Esophagus (tissue), 2 donors: ENCODE data around the gene PPIF. TPM values are rescaled to one million over a fixed set of nuclear protein-coding genes. Genes with fewer than 3 reads are reported as not detected.

ENCODE experiments used
- H3K27ac ChIP-seq, 2 donors: one replicate each; pipeline ENCODE4 v1.5.1; 2013; ENCODE audit warnings: low read depth in 2 of 2, mild to moderate bottlenecking in 2 of 2, inconsistent platforms in 1 of 2, low read length in 1 of 2, moderate library complexity in 1 of 2
- H3K27me3 ChIP-seq, 2 donors: one replicate each; pipeline ENCODE4 v1.6.1; 2013; ENCODE audit warnings: low read length in 2 of 2, control low read depth in 1 of 2, mild to moderate bottlenecking in 1 of 2; ENCODE audit not compliant: insufficient read depth in 2 of 2, control insufficient read depth in 1 of 2
- H3K36me3 ChIP-seq, 2 donors: one replicate each; pipeline ENCODE4 v1.6.1; 2013; ENCODE audit warnings: low read length in 1 of 2; ENCODE audit not compliant: control insufficient read depth in 2 of 2, insufficient read depth in 2 of 2
- H3K4me1 ChIP-seq, 2 donors: one replicate each; pipeline ENCODE4 v1.6.1; 2013; ENCODE audit warnings: low read length in 1 of 2; ENCODE audit not compliant: control insufficient read depth in 2 of 2, insufficient read depth in 2 of 2
- H3K4me3 ChIP-seq, 2 donors: one replicate each; pipeline ENCODE4 v1.5.1; 2013; ENCODE audit warnings: low read length in 2 of 2, mild to moderate bottlenecking in 2 of 2, low read depth in 1 of 2, moderate library complexity in 1 of 2
- H3K9me3 ChIP-seq, 2 donors: one replicate each; pipeline ENCODE4 v1.6.1; 2013; ENCODE audit warnings: mild to moderate bottlenecking in 2 of 2, low read depth in 1 of 2, low read length in 1 of 2, moderate library complexity in 1 of 2; ENCODE audit not compliant: control insufficient read depth in 2 of 2, insufficient read depth in 1 of 2
- WGBS, 2 donors: extraction: QIAGEN DNeasy Blood & Tissue Kit; methylation state at CpG; one replicate each; pipeline ENCODE4 v1.1.7; 2013; 5-methylcytosine and 5-hydroxymethylcytosine counted together
- polyA plus RNA-seq, 2 donors: library from polyadenylated mRNA; stranded (reverse); fragments of 200-250 nt; gene quantifications; one replicate each; pipeline ENCODE4 v1.2.3, GENCODE V29; 2013
- donor health status: healthy with polysubstance abuse.
- donor health status: Bipolar disorder and iron deficiency.

The PPIF gene
- polyA plus RNA-seq, 2 donors, result 38.4 to 57.4 TPM

- Histone ChIP-seq H3K4me1 (peaks cover 3 to 6% of the 10 kb centered on the region in 2 donors), H3K36me3 (no peaks in the 10 kb centered on the region), H3K9me3 (no peaks in the 10 kb centered on the region), H3K4me3 (no peak overlapping the region), H3K27me3 (no peaks in the 10 kb centered on the region), H3K27ac (peak overlapping the region; percentile 17 to 39)
- WGBS, 2 donors, result 81 to 87% methylated on average over 5 of the region's 5 CpGs
Measured at GRCh38 chr10:79396520-79396919, 49.3 kb downstream of the PPIF start.

GRCh38 chr10:79397051-79397450 lies 49.8 kb downstream of the PPIF start:
- H3K4me3 ChIP-seq, result no peak overlapping the region
- no peaks in the 10 kb centered on the region for H3K36me3 ChIP-seq
- H3K27ac ChIP-seq, result peak overlapping the region; percentile 80 to 85
- no peaks in the 10 kb centered on the region for H3K27me3 ChIP-seq
- H3K4me1 ChIP-seq, result peaks cover 6% of the 10 kb centered on the region in 2 donors
- 72 to 77% methylated on average over 6 of the region's 6 CpGs for WGBS, 2 donors
- no peaks in the 10 kb centered on the region for H3K9me3 ChIP-seq

GRCh38 chr10:79397575-79398303 lies 50.5 kb downstream of the PPIF start:
- Histone ChIP-seq H3K36me3 (no peaks in the 10 kb centered on the region), H3K4me1 (peaks cover 3 to 6% of the 10 kb centered on the region in 2 donors), H3K4me3 (no peak overlapping the region), H3K27me3 (no peaks in the 10 kb centered on the region), H3K9me3 (no peaks in the 10 kb centered on the region), H3K27ac (peak overlapping the region; percentile 80 to 85)
- WGBS, 2 donors, result 70 to 73% methylated on average over 17 of the region's 17 CpGs

- Histone ChIP-seq H3K27me3 (no peaks in the 10 kb centered on the region), H3K4me1 (peaks cover 6 to 9% of the 10 kb centered on the region in 2 donors), H3K4me3 (no peak overlapping the region), H3K36me3 (no peaks in the 10 kb centered on the region), H3K9me3 (no peaks in the 10 kb centered on the region), H3K27ac (peak overlapping the region; percentile 80 to 85)
- WGBS, 2 donors, result 83 to 88% methylated on average over 4 of the region's 4 CpGs
Measured at GRCh38 chr10:79398642-79399041, 51.4 kb downstream of the PPIF start.

GRCh38 chr10:79399223-79399831 lies 52.1 kb downstream of the PPIF start:
- Histone ChIP-seq H3K4me1 (peaks cover 6 to 9% of the 10 kb centered on the region in 2 donors), H3K27ac (peak overlapping the region; percentile 80 to 85), H3K36me3 (no peaks in the 10 kb centered on the region), H3K27me3 (no peaks in the 10 kb centered on the region), H3K9me3 (no peaks in the 10 kb centered on the region), H3K4me3 (no peak overlapping the region)
- 29 to 38% methylated on average over 15 of the region's 15 CpGs for WGBS, 2 donors

GRCh38 chr10:79400146-79401004 lies 53.1 kb downstream of the PPIF start:
- no peaks in the 10 kb centered on the region for H3K27me3 ChIP-seq
- H3K4me3 ChIP-seq, result no peak overlapping the region
- peak overlapping the region; percentile 34 to 85 for H3K27ac ChIP-seq
- 67 to 74% methylated on average over 11 of the region's 11 CpGs for WGBS, 2 donors
- no peaks in the 10 kb centered on the region for H3K36me3 ChIP-seq
- no peaks in the 10 kb centered on the region for H3K9me3 ChIP-seq
- H3K4me1 ChIP-seq, result peaks cover 8 to 17% of the 10 kb centered on the region in 2 donors

- H3K36me3 ChIP-seq, result no peaks in the 10 kb centered on the region
- H3K27ac ChIP-seq, result peak overlapping the region; percentile 53 to 62
- H3K27me3 ChIP-seq, result no peaks in the 10 kb centered on the region
- peaks cover 14 to 21% of the 10 kb centered on the region in 2 donors for H3K4me1 ChIP-seq
- H3K9me3 ChIP-seq, result no peaks in the 10 kb centered on the region
- 65 to 75% methylated on average over 23 of the region's 23 CpGs for WGBS, 2 donors
- no peak overlapping the region for H3K4me3 ChIP-seq
Measured at GRCh38 chr10:79401015-79401921, 54.0 kb downstream of the PPIF start.

- H3K27ac ChIP-seq, result peak overlapping the region in 1 of 2 donors; percentile 65
Measured at GRCh38 chr10:79402625-79402946, 55.3 kb downstream of the PPIF start.

GRCh38 chr10:79402951-79403350 lies 55.7 kb downstream of the PPIF start:
- peak overlapping the region; percentile 65 to 76 for H3K27ac ChIP-seq
- WGBS, 2 donors, result 62 to 67% methylated on average over 8 of the region's 8 CpGs
- no peak overlapping the region for H3K4me3 ChIP-seq
- H3K27me3 ChIP-seq, result no peaks in the 10 kb centered on the region
- no peaks in the 10 kb centered on the region for H3K9me3 ChIP-seq
- no peaks in the 10 kb centered on the region for H3K36me3 ChIP-seq
- peaks cover 14 to 29% of the 10 kb centered on the region in 2 donors for H3K4me1 ChIP-seq

More at GRCh38 chr10:79402625-79402946, 55.3 kb downstream of the PPIF start:
- WGBS, 2 donors, result 95 to 97% methylated on average over 7 of the region's 7 CpGs
- H3K4me1 ChIP-seq, result peaks cover 14 to 28% of the 10 kb centered on the region in 2 donors
- no peaks in the 10 kb centered on the region for H3K9me3 ChIP-seq
- no peaks in the 10 kb centered on the region for H3K27me3 ChIP-seq
- H3K4me3 ChIP-seq, result no peak overlapping the region
- no peaks in the 10 kb centered on the region for H3K36me3 ChIP-seq
